CD14-positive monocyte (primary cell): ENCODE measurements around the gene TBC1D22A. TPM values are rescaled to one million over a fixed set of nuclear protein-coding genes. Genes with fewer than 3 reads are reported as not detected.

ENCODE experiments used
- DNase-seq, 3 donors: peaks; one replicate each; pipeline ENCODE4 v3.0.0-alpha.2; 2011 to 2022
- H2AFZ ChIP-seq: 2 replicates; pipeline ENCODE4 v1.6.0; 2012; ENCODE audit warnings: mild to moderate bottlenecking, low read depth, low read length, inconsistent platforms; ENCODE audit not compliant: insufficient read depth, poor library complexity, severe bottlenecking
- H3K27ac ChIP-seq, 2 donors: 1 replicate in 1 of 2; 2 replicates in 1 of 2; pipeline ENCODE4 v1.5.1; 2012 to 2013; ENCODE audit warnings: low read length in 2 of 2, control low read depth in 1 of 2, inconsistent platforms in 1 of 2, low read depth in 1 of 2, mild to moderate bottlenecking in 1 of 2
- H3K27me3 ChIP-seq, 2 donors: one replicate each; pipeline versions ENCODE4 v1.6.0 to v1.6.1; 2011 to 2013; ENCODE audit warnings: low read length in 2 of 2; ENCODE audit not compliant: control insufficient read depth in 2 of 2, insufficient read depth in 2 of 2
- H3K36me3 ChIP-seq, 2 donors: replicated peaks in 1 of 2; 1 replicate in 1 of 2; 2 replicates in 1 of 2; pipeline versions ENCODE4 v1.5.1 to v1.6.1; 2012 to 2013; ENCODE audit warnings: low read length in 2 of 2, control low read depth in 1 of 2, inconsistent platforms in 1 of 2, mild to moderate bottlenecking in 1 of 2; ENCODE audit not compliant: insufficient read depth in 2 of 2, control insufficient read depth in 1 of 2
- H3K4me1 ChIP-seq, 2 donors: 1 replicate in 1 of 2; 2 replicates in 1 of 2; pipeline versions ENCODE4 v1.5.1 to v1.6.1; 2012 to 2013; ENCODE audit warnings: low read length in 2 of 2, control low read depth in 1 of 2, inconsistent platforms in 1 of 2, mild to moderate bottlenecking in 1 of 2, moderate library complexity in 1 of 2; ENCODE audit not compliant: insufficient read depth in 2 of 2, control insufficient read depth in 1 of 2
- H3K4me2 ChIP-seq: replicated peaks from 2 replicates; pipeline ENCODE3; 2012; ENCODE audit warnings: low read length, moderate library complexity, mild to moderate bottlenecking; ENCODE audit not compliant: poor library complexity, severe bottlenecking; ENCODE audit errors: extremely low read depth
- H3K4me3 ChIP-seq, 3 experiments: fragments of 200-600 bp in 1 of 3; sonication (generic) in 1 of 3; replicated peaks in 1 of 3; 1 replicate in 2 of 3; 2 replicates in 1 of 3; pipeline ENCODE4 v1.5.1; 2011 to 2013; ENCODE audit warnings: low read length in 3 of 3, mild to moderate bottlenecking in 3 of 3, control low read depth in 2 of 3, low read depth in 2 of 3, inconsistent platforms in 1 of 3, moderate library complexity in 1 of 3
- H3K79me2 ChIP-seq: 2 replicates; pipeline ENCODE4 v1.6.0; 2012; ENCODE audit warnings: mild to moderate bottlenecking, control low read depth, inconsistent platforms, low read length, moderate library complexity; ENCODE audit not compliant: insufficient read depth
- H3K9ac ChIP-seq: 2 replicates; pipeline ENCODE4 v1.6.0; 2017; ENCODE audit warnings: low read length, mild to moderate bottlenecking; ENCODE audit not compliant: insufficient read depth, poor library complexity, severe bottlenecking
- H3K9me3 ChIP-seq, 2 donors: replicated peaks in 1 of 2; 1 replicate in 1 of 2; 2 replicates in 1 of 2; pipeline versions ENCODE4 v1.5.1 to v1.6.1; 2012 to 2013; ENCODE audit warnings: low read length in 2 of 2, control low read depth in 1 of 2; ENCODE audit not compliant: control insufficient read depth in 1 of 2, insufficient read depth in 1 of 2
- H4K20me1 ChIP-seq: 2 replicates; pipeline ENCODE4 v1.6.0; 2012; ENCODE audit warnings: mild to moderate bottlenecking, low read length, control low read depth, moderate library complexity; ENCODE audit not compliant: insufficient read depth
- H3K27ac Mint-ChIP-seq, 7 donors: one replicate each; pipeline ENCODE4 v1.8.0; 2020; ENCODE audit warnings: mild to moderate bottlenecking in 7 of 7, mixed read lengths in 7 of 7, moderate library complexity in 6 of 7, inconsistent platforms in 2 of 7
- H3K27me3 Mint-ChIP-seq, 3 donors: one replicate each; pipeline ENCODE4 v1.8.0; 2021 to 2022; ENCODE audit warnings: low read depth in 3 of 3, mild to moderate bottlenecking in 3 of 3, mixed read lengths in 3 of 3, moderate library complexity in 3 of 3, inconsistent platforms in 1 of 3
- H3K36me3 Mint-ChIP-seq, 2 donors: one replicate each; pipeline ENCODE4 v1.8.0; 2020; ENCODE audit warnings: mixed read lengths in 2 of 2, inconsistent platforms in 1 of 2, mild to moderate bottlenecking in 1 of 2
- H3K4me1 Mint-ChIP-seq: one replicate; pipeline ENCODE4 v1.8.0; 2020; ENCODE audit warnings: mild to moderate bottlenecking, mixed read lengths
- H3K4me3 Mint-ChIP-seq, 2 donors: one replicate each; pipeline ENCODE4 v1.8.0; 2020; ENCODE audit warnings: mild to moderate bottlenecking in 2 of 2, mixed read lengths in 2 of 2, moderate library complexity in 1 of 2
- H3K9me3 Mint-ChIP-seq, 7 donors: one replicate each; pipeline ENCODE4 v1.8.0; 2020 to 2022; ENCODE audit warnings: mixed read lengths in 7 of 7, mild to moderate bottlenecking in 6 of 7, moderate library complexity in 6 of 7, inconsistent platforms in 2 of 7
- WGBS: methylation state at CpG from one replicate; pipeline ENCODE4 v1.1.5; 2013; ENCODE audit warnings: missing lambda C conversion rate; ENCODE audit not compliant: insufficient coverage; 5-methylcytosine and 5-hydroxymethylcytosine counted together
- intact Hi-C, 2 donors: fragments of 100-400 bp; cut with micrococcal nuclease; formaldehyde crosslinking; loops; one replicate each; pipeline versions ENCODE4 v1.15.0 to v1.15.1; 2023
- polyA plus RNA-seq, 3 donors: library from polyadenylated mRNA; depleted of rRNA in 1 of 3; unstranded in 2 of 3; stranded (reverse) in 1 of 3; fragments of 300-500 nt in 2 of 3; fragments of >200 nt in 1 of 3; fragmentation: Illumina TruSeq in 2 of 3; gene quantifications; 1 replicate in 2 of 3; 2 replicates in 1 of 3; pipeline ENCODE4 v1.2.3, GENCODE V29; 2012 to 2021
- TF ChIP-seq, protein P1 (sequence below): fragments of 200-600 bp; IDR thresholded peaks from one replicate; pipeline ENCODE4 v1.8.0; 2022; ENCODE audit warnings: antibody characterized with exemption, mild to moderate bottlenecking

The TBC1D22A gene
- polyA plus RNA-seq, 3 donors, result 25.9 to 36.2 (median 29.5) TPM

DNA sequence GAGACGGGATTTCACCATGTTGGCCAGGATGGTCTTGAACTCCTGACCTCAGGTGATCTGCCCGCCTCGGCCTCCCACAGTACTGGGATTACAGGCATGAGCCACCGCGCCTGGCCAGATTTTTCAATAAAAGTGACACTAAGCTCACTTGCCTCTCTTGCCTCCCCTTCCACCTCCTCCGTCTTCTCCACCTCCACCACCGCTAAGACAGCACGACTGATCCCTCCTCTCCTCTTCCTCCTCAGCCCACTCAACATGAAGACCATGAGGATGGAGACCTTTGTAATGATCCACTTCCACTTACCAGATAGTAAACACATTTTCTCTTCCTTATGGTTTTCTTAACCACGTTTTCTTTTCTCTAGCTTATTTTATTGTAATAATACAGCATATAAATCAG is 38.6 kb upstream of the TBC1D22A start:
- no peaks in the 10 kb centered on the region for H3K27me3 Mint-ChIP-seq
- Histone ChIP-seq H3K36me3 (peaks cover 58 to 92% of the 10 kb centered on the region in 2 donors), H2AFZ (no peak overlapping the region), H3K9me3 (no peaks in the 10 kb centered on the region), H3K79me2 (peaks cover 75% of the 10 kb centered on the region), H3K9ac (no peak overlapping the region), H3K4me3 (no peak overlapping the region), H3K4me1 (no peaks in the 10 kb centered on the region), H4K20me1 (peaks cover 99% of the 10 kb centered on the region), H3K4me2 (no peak overlapping the region), H3K27me3 (no peaks in the 10 kb centered on the region), H3K27ac (no peak overlapping the region)
- 100% methylated on average over 7 of the region's 9 CpGs for WGBS
- TF ChIP-seq, protein P1, sequence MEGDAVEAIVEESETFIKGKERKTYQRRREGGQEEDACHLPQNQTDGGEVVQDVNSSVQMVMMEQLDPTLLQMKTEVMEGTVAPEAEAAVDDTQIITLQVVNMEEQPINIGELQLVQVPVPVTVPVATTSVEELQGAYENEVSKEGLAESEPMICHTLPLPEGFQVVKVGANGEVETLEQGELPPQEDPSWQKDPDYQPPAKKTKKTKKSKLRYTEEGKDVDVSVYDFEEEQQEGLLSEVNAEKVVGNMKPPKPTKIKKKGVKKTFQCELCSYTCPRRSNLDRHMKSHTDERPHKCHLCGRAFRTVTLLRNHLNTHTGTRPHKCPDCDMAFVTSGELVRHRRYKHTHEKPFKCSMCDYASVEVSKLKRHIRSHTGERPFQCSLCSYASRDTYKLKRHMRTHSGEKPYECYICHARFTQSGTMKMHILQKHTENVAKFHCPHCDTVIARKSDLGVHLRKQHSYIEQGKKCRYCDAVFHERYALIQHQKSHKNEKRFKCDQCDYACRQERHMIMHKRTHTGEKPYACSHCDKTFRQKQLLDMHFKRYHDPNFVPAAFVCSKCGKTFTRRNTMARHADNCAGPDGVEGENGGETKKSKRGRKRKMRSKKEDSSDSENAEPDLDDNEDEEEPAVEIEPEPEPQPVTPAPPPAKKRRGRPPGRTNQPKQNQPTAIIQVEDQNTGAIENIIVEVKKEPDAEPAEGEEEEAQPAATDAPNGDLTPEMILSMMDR, result no peak
- peak overlapping the region in 3 of 7 donors; percentile 46 to 70 (median 59) for H3K27ac Mint-ChIP-seq
- intact Hi-C loops, result no loop called here
- H3K4me3 Mint-ChIP-seq, result no peak overlapping the region
- no peaks in the 10 kb centered on the region for H3K9me3 Mint-ChIP-seq
- peaks cover 60 to 92% of the 10 kb centered on the region in 2 donors for H3K36me3 Mint-ChIP-seq
- no peak for DNase-seq
- H3K4me1 Mint-ChIP-seq, result peaks cover 5% of the 10 kb centered on the region

DNA sequence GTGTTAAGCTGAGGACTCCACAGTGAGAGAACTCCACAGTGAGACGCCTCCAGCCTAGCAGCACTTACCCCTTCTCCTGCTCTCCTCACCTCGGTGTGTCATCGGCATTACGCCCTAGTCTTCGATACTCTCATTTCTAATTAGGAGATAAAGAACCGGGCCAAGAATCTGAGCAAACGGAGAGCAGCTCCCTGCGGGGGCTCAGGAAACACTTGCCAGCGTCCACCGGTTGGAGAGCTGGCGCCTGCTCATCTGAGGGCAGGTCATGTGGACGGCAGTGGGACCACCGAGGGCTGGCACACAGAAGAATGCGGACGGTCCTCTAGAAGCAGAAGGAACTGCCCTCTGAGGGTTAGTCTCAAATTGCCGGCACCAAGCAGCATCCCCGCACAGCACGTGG is 37.4 kb upstream of the TBC1D22A start:
- Histone ChIP-seq H3K79me2 (peaks cover 87% of the 10 kb centered on the region), H3K4me1 (no peaks in the 10 kb centered on the region)
- peak overlapping the region in 3 of 7 donors; percentile 57 to 64 (median 58) for H3K27ac Mint-ChIP-seq

More for the DNA sequence above, 37.4 kb upstream of the TBC1D22A start:
- Histone ChIP-seq H4K20me1 (peaks cover 99% of the 10 kb centered on the region), H2AFZ (no peak overlapping the region), H3K27me3 (no peaks in the 10 kb centered on the region), H3K27ac (peak overlapping the region in 1 of 2 donors; percentile 31), H3K36me3 (peaks cover 46 to 88% of the 10 kb centered on the region in 2 donors), H3K9ac (no peak overlapping the region), H3K4me2 (no peak overlapping the region), H3K4me3 (no peak overlapping the region), H3K9me3 (no peaks in the 10 kb centered on the region)
- 98% methylated on average over 10 of the region's 18 CpGs for WGBS
- H3K9me3 Mint-ChIP-seq, result no peaks in the 10 kb centered on the region
- peaks cover 5% of the 10 kb centered on the region for H3K4me1 Mint-ChIP-seq
- no peak overlapping the region for H3K4me3 Mint-ChIP-seq
- intact Hi-C loops, result no loop called here
- no peaks in the 10 kb centered on the region for H3K27me3 Mint-ChIP-seq
- peaks cover 53 to 91% of the 10 kb centered on the region in 2 donors for H3K36me3 Mint-ChIP-seq
- no peak for DNase-seq
- TF ChIP-seq, protein P1, result no peak
